ENCODE results near the gene ACRBP.

DNA sequence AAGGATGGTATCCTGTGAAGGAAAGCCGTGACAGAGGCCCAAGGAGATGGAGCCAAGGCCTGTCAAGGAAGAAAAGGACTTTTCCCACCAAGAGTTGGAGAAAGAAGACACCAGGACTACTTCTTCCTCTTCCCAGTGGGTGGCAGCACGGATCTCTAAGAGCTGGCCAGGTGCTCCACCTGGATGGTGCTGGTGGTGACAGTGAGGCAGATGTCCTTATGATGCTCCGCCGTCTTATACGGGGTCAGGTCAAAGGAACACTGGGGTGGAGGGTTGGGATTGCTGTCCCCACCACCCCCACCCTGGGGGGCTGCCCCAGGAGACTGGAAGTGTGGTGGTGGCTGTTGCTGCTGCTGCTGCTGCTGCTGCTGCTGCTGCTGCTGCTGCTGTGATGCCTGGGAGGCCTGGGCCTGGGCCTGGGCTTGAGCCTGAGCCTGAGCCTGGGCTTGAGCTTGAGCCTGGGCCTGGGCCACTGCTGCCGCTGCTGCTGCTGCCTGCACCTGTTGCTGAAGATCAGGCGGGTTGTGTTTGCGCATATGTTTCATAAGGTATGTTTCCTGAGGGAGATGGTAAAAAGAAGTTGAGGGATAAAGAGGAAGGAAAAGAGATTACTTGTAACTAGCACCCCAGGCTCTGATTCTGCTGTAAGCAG is 20.5 kb upstream of the ACRBP start:
- no peak for TF ChIP-seq EZH2 (IDR thresholded peaks at IDR 0.05; ENCODE audit: borderline replicate concordance, insufficient read depth, low read length, poor library complexity, severe bottlenecking)
- peak; percentile 54 for TF ChIP-seq CTCF (IDR thresholded peaks at IDR 0.05; ENCODE audit: poor library complexity, severe bottlenecking)
- TF ChIP-seq REST (IDR thresholded peaks at IDR 0.05; ENCODE audit: borderline replicate concordance) = no peak
- TF ChIP-seq RAD21 (conservative IDR thresholded peaks at IDR 0.05) = peak; percentile 35
- TF ChIP-seq SMC3 (conservative IDR thresholded peaks at IDR 0.05; ENCODE audit: poor library complexity) = peak; percentile 52
- TF ChIP-seq EP300 (conservative IDR thresholded peaks at IDR 0.05; ENCODE audit: poor library complexity, severe bottlenecking) = no peak
- no peak for TF ChIP-seq POLR2AphosphoS5 (IDR thresholded peaks at IDR 0.05)
- no peak for TF ChIP-seq TAF1 (IDR thresholded peaks at IDR 0.05; ENCODE audit: low read depth)

Measured in neural cell (in vitro differentiated cells).